HG02970 (cell line): ENCODE results near the gene PRLHR.
"Not testable (repeated sequence)": the region's sequence is repeated elsewhere in the genome, so short reads cannot be mapped to it uniquely, and the experiment has no call there.

Experiments used
- ATAC-seq: cut with Tn5 transposase; IDR thresholded peaks from one replicate; pipeline ENCODE4 v1.9.1; 2021; ENCODE audit warnings: mild to moderate bottlenecking, moderate library complexity, moderate number of reproducible peaks; ENCODE audit not compliant: unreplicated experiment, low FRiP score

The PRLHR gene

DNA sequence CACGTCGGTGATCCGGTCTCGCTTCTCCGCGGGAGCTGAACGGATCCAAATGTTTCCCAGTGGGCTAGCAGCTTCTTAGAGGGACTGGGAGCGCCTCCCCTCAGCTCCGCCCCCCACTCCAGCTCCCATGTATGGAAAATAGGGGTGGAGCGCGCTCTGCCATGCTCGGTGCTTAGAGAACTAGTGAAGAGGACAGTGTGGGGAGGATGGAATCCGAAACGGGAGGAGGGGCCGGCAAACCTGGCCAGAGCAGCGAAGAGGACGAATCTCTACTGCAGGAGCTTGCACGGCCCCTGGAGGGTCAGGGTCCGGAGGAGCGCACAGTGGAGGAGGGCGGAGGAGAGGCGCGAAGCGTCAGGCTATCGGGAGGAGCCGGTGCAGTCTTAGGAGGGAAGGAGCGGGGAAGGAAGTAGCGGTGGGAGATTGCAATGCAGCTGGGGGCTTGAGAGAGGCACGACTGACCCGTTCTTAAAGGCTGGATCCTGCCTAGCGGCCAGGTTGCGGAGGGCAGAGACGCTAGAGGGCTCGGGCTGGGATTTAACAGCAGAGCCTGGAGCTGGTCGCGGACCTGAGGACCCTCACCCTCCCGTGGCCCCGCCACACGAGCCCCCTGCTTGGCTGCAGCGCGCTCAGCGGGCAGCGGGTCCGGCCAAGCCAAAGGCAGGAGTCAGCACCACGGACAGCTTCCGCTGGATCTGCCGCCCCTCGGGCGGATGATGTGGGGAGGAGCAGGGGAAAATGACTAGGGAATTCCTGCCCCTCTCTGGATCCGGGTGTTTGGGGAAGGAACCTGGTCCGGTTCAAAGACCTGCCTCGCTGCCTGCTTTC is at the start of gene PRLHR:
Gene PRLHR, minus strand, starts transcription at position 51 of the 828 bp plus-strand sequence. CDS start 404 bp downstream, outside the sequence.
- no peak for ATAC-seq

DNA sequence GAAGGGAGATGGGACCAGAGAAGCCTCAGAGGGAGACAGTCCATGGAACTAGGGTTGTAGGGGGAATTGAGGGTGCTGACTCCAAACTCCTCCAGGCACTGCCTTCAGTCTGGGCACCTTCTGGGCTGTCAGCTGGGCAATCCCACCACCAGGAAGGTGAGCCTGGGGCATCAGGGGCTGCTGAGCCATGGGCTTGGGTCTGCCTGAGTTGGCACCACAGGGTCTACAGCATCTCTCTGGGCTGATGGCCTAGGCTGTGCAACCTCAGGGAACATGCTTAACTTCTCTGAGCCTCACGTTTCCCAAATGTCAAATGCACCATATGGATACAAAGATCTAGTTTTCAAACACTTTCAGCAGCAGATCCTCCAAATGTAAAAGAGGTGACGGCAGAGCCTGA is 46.8 kb upstream of the PRLHR start:
- ATAC-seq, result no peak

DNA sequence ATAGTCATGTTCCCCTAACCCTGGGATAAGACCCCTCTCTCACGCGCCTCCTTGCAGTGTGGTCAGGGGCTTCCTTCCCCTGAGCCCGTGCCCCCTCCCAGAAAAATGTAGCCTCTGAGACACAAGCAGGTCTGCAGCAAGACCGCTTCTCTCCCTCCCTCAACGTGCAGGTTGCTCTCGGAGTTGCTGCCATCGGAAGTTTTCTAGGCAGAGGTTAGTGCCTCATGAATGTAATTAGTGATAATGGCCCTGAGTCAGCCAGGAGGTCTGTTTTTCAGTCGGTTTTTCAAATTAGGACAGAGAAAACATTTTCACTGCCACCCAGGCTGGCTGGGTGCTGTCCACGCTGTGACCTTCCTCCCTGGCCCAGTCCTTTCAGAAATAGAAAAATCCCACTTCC is 43.2 kb upstream of the PRLHR start:
- no peak for ATAC-seq

DNA sequence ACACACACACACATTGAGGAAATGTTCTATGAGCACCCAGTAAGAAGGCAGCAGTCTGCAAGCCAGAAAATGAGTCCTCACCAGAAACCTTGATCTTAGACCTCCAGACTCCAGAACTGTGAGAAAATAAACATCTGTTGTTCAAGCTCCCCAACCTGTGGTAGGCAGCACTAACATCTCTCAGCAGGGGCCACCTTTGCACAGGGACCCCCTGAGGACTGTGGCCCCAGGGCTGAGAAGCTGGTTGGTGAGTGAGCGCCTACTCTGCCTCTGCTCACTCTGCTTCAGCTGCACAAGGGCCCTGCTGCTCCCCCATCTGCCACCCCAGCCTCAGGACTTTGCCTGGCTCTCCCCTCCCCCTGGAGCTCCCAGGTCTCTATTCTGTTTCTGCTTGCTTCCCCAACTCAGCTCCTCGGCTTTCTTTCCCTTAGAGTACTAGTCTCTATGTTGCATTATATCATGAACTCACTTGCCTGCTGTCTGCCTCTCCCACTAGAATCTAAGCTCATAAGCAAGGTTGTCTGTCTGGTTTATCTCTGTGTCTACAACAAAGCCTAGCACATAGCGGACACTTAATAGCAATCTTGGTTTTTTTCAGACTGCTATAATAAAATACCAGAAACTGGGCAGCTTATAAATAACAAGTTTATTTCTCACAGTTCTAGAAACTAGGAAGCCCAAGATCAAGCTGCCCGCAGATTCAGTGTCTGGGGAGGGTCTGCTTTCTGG is 40.4 kb upstream of the PRLHR start:
- ATAC-seq, result no peak

DNA sequence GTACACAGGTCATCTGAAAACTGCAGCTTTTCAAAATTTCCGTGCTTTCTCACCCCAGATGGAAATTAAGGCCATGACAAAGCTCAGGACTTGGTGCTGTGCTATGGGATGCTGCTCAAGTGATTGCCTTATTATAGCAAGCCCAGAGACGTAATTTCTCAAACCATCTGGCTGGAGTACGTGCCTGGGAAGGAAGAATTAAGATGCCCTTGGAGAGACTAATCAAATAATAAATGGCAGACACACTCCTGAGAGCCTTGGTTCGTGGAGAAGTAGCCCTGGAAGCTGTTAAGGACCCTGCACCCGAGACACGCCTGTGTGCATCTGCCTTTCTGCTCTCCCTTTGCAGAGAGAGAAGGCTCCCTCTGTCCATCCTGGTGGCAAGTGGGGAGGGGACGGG is 38.3 kb upstream of the PRLHR start:
- ATAC-seq, result no peak

DNA sequence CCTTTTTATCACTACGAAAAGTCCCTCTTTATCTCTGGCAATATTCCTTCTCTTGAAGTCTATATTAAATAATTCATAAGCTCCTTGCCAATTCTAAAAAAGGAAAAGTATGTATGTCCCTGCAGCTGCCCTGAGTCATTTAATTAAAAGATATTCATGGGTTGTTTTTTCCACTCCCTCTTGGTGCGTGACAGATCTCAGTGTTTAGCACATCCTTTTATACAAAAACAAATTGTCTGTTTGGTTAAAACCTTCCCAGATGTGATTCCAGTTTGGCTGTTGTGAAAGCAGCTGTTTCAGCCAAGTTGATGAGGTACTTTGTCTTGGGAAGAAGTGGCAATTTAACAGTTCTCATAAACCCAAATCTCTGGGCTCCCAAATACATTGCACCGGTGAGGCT is 33.8 kb upstream of the PRLHR start:
- ATAC-seq, result no peak

- no peak for ATAC-seq
These were observed 32.9 kb upstream of the PRLHR start for GRCh38 chr10:118628397-118628796.

- ATAC-seq, result no peak
These were observed 31.5 kb upstream of the PRLHR start for GRCh38 chr10:118626953-118627352.

GRCh38 chr10:118625504-118625903 is 30.1 kb upstream of the PRLHR start:
- ATAC-seq, result no peak

DNA sequence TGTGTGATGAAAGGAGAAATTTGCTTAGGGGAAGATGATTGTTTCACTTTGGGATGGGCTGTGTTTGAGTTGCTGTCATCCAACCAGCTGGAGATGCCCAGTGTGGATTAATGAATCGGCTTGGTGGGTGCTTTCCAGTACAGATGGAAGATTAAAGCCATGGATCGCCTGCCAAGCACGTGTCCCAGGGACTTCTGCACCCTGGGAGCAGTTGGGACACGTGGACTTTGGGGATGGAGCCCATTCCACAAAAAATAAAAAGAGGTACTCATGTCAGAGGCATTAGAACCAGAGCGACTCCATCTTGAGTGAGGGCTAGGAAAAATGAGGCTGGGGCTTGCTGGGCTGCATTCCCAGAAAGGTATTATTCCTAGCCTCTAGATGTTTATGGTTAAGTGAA is 29.3 kb upstream of the PRLHR start:
- ATAC-seq, result no peak

DNA sequence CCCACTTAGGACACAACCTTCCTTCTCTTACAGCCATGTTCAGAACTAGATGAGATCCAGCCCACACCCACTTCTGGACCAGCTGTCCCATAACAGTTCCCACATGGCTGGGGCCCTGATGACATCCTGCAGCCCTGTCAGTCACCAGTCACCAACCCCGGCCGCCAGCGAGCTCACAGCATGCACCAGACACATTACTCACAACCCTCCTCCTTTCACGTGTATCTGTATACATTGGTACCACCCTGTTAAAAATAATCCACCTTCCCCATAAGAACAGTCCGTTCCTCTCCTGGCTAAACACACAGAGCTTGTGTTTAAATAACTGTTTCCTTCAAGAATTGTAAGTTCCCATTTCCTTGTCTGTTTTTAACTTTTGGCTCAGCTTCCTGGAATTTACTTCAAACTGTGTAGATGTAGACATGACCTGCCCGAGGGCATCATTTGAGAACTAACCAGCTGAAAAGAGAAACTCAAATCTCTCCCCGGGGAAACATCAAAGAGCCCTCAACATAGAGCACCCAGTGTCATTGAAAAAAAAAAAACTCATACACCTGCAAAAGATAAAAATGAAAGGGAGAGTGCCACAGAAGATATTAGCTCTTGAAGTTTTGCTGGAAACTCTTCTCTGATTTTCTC is 26.0 kb upstream of the PRLHR start:
- no peak for ATAC-seq

GRCh38 chr10:118613863-118614262 is 18.4 kb upstream of the PRLHR start:
- ATAC-seq, result not testable (repeated sequence)

- ATAC-seq, result no peak
These were observed 15.1 kb upstream of the PRLHR start for GRCh38 chr10:118610577-118610976.

DNA sequence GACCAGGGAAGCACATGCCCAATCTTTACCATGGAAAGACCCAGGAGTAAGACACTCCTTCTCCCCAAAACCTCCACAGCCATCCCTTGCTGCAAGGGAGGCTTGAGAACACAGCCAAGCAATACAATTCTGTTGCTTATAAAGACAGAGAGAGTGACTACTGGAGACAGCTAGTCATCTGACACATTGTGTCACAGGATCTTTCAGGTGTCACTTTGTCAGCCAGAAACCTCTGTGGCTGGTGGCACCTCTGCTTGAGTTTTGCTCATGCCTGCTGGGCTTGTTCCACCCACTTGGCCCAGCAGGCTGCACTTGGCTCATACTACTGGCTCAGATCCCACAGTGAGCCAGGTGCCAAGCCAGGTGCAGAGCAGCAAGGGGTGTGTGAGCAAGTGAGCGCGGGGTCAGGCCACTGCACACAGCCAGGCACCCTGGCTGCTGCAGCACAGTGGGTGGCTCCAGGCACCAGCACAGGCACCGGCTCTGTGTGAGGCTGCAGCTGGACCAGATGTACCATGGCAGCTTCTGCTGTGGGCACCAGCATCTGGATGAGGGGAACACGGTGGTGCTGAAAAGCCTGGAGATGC is 12.4 kb upstream of the PRLHR start:
- no peak for ATAC-seq

DNA sequence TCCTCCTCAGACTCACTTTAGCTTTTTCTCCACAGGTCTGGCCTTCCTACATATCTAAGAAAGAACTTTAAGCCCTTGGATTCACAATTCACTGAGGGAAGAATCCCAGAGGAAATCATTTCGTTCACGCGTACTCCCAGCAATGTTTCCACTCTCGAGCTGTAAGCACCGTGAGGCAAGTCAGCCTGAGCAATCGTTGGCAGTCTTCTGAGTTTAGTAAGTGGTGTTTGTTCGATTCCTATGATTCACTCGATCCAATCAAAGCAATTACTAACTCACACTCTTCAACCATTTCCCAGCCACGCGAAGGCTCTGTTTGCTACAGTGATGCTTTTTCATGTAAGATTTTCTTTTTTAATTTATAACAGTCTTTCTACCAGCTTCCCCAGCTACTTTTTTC is 10.2 kb upstream of the PRLHR start:
- no peak for ATAC-seq

DNA sequence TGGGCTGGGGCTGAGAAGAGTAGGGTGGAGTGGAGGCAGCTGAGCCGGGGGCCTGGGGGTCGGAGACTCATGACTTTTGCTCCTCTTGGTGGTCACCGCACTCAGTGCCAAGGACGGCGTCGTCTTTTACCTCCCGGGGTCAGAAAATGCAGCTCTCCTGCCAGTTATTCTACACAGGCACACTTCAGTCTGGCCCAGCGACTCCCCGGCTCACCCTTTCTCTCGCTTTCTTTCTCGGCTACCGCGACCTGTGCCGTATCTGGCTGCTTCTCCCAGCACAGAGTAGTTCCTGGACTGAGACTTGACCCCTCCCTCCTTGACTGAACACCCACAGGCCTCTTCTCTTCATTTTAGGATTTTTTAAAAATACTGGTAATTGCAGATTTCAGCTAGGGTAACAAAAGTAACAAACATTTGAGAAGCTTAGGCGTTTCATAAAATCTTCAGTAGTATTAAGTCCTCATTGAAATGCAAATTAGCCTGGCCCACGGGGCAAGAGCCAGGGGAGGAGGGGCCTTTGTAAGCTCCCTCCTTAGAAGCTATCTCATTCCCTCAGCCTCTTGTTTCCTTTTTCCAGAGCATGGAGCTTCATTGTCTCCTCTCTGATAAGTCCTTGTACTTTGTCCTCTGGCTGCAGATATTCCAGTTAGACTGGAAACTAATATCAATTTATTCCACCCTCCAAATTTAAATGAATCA is 1.1 kb upstream of the PRLHR start:
- no peak for ATAC-seq

GRCh38 chr10:118595064-118595420 is 406 bp downstream of the PRLHR start:
- no peak for ATAC-seq

GRCh38 chr10:118594392-118595063 is 920 bp downstream of the PRLHR start:
- ATAC-seq, result no peak

DNA sequence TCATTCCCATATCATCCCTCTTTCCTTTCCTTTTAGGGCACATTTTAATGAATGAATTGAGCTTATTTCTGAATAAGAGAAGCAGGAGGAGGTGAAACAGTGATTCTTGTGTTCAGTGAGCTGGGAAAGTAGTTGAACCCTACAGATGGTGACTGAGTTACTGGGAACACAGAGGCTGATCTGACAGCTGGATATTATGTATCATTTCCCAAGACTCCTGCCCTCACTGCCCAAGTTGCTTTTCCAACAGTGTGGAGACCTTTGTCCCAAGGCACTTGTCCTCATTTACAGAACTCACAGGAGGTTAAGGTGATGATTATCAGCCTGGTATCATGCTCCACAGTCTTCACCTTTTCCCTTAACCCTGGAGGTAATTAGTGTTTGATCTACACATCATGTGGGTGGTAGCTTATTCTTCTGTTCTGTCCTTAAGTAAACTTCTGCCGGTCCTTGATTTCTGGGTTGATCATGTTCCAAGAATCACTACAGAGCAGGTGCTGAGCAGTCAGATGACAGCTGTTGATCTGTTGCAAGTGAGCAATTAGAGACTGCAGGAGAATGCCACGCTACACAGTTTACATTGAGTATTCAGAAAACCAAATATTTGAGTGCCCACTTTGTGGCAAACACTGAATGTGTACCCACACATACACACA is 2.6 kb downstream of the PRLHR start:
- ATAC-seq, result no peak
